ENCODE data around the gene RGS10.

RGS10 gene

GRCh38 chr10:119478111-119478802, 64.3 kb downstream of the RGS10 start:
- no peak for DNase-seq
- Mint-ChIP-seq H3K4me3 (no peak overlapping the region), H3K27me3 (ENCODE audit: low read depth, poor library complexity) (peaks cover 37% of the 10 kb centered on the region), H3K36me3 (ENCODE audit: low read depth) (no peaks in the 10 kb centered on the region), H3K4me1 (peaks cover 28% of the 10 kb centered on the region), H3K27ac (no peak overlapping the region), H3K9me3 (peaks cover 13% of the 10 kb centered on the region)
- no peak for TF ChIP-seq CTCF (IDR thresholded peaks at IDR 0.05)

GRCh38 chr10:119477444-119477843, 65.1 kb downstream of the RGS10 start:
- DNase-seq, result no peak
- H3K4me1 Mint-ChIP-seq, result peaks cover 30% of the 10 kb centered on the region
- H3K27ac Mint-ChIP-seq, result no peak overlapping the region
- no peak overlapping the region for H3K4me3 Mint-ChIP-seq
- no peak for TF ChIP-seq CTCF (IDR thresholded peaks at IDR 0.05)
- peaks cover 39% of the 10 kb centered on the region for H3K27me3 Mint-ChIP-seq (ENCODE audit: low read depth, poor library complexity)
- H3K9me3 Mint-ChIP-seq, result peaks cover 22% of the 10 kb centered on the region
- H3K36me3 Mint-ChIP-seq (ENCODE audit: low read depth), result no peaks in the 10 kb centered on the region

DNA sequence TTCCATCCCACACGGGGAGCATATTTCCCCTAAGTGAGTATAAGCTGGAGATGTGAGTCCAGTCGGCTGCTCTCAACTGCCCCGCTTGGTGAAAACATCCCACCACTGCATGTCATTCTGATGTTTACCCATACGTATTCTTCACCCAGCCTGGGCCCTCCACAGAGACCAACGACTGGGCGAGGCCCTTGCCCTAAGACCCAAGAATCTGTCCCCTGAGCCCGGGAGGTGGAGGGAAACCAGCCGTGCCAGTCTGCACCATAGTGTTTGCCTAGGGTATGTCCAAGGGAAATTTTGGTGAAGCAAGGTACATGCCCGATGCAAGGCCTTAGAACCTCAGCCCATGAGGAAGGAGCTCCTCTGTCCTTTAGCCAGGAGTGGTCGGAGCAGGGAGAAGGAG, 67.9 kb downstream of the RGS10 start:
- peaks cover 24% of the 10 kb centered on the region for H3K9me3 Mint-ChIP-seq
- no peak for TF ChIP-seq CTCF (IDR thresholded peaks at IDR 0.05)
- H3K4me1 Mint-ChIP-seq, result peaks cover 36% of the 10 kb centered on the region
- H3K27ac Mint-ChIP-seq, result no peak overlapping the region
- no peak overlapping the region for H3K4me3 Mint-ChIP-seq
- peaks cover 42% of the 10 kb centered on the region for H3K27me3 Mint-ChIP-seq (ENCODE audit: low read depth, poor library complexity)
- no peak for DNase-seq
- H3K36me3 Mint-ChIP-seq (ENCODE audit: low read depth), result no peaks in the 10 kb centered on the region

GRCh38 chr10:119473771-119474170, 68.7 kb downstream of the RGS10 start:
- no peak overlapping the region for H3K27ac Mint-ChIP-seq
- H3K4me1 Mint-ChIP-seq, result peaks cover 27% of the 10 kb centered on the region
- no peak overlapping the region for H3K4me3 Mint-ChIP-seq
- peaks cover 24% of the 10 kb centered on the region for H3K9me3 Mint-ChIP-seq
- TF ChIP-seq CTCF (IDR thresholded peaks at IDR 0.05), result no peak
- no peaks in the 10 kb centered on the region for H3K36me3 Mint-ChIP-seq (ENCODE audit: low read depth)
- H3K27me3 Mint-ChIP-seq (ENCODE audit: low read depth, poor library complexity), result peaks cover 35% of the 10 kb centered on the region
- no peak for DNase-seq

GRCh38 chr10:119470920-119471702, 71.4 kb downstream of the RGS10 start:
- Mint-ChIP-seq H3K27me3 (ENCODE audit: low read depth, poor library complexity) (peaks cover 21% of the 10 kb centered on the region), H3K36me3 (ENCODE audit: low read depth) (no peaks in the 10 kb centered on the region), H3K27ac (no peak overlapping the region), H3K9me3 (peaks cover 24% of the 10 kb centered on the region), H3K4me1 (peaks cover 15% of the 10 kb centered on the region), H3K4me3 (no peak overlapping the region)
- TF ChIP-seq CTCF (IDR thresholded peaks at IDR 0.05), result no peak
- DNase-seq, result no peak

Data from nephron progenitor cell (in vitro differentiated cells).